GM12891 (cell line): ENCODE results near the gene SHB.

Experiments used
- POLR2A ChIP-seq: IDR thresholded peaks from 2 replicates; pipeline ENCODE4 v1.6.1; 2011; ENCODE audit warnings: low read depth, low read length, control low read depth
- POLR2AphosphoS5 ChIP-seq: IDR thresholded peaks from 2 replicates; pipeline ENCODE4 v1.6.1; 2011; ENCODE audit warnings: low read depth, low read length, control low read depth
- POU2F2 ChIP-seq: IDR thresholded peaks from 2 replicates; pipeline ENCODE4 v1.6.1; 2011; ENCODE audit warnings: low read depth, mild to moderate bottlenecking, control low read depth, low read length, moderate library complexity

- no peak for TF ChIP-seq POLR2A
- TF ChIP-seq POLR2AphosphoS5, result no peak
- no peak for TF ChIP-seq POU2F2
Observed at GRCh38 chr9:37958154-37958553, 110.9 kb downstream of the SHB start.
